NAMALWA (cell line): Measurements from ENCODE around the gene FBN1.

Experiments
- DNase-seq: peaks from one replicate; pipeline ENCODE4 v3.0.0-alpha.2; 2015; ENCODE audit warnings: low spot score

FBN1 gene

DNA sequence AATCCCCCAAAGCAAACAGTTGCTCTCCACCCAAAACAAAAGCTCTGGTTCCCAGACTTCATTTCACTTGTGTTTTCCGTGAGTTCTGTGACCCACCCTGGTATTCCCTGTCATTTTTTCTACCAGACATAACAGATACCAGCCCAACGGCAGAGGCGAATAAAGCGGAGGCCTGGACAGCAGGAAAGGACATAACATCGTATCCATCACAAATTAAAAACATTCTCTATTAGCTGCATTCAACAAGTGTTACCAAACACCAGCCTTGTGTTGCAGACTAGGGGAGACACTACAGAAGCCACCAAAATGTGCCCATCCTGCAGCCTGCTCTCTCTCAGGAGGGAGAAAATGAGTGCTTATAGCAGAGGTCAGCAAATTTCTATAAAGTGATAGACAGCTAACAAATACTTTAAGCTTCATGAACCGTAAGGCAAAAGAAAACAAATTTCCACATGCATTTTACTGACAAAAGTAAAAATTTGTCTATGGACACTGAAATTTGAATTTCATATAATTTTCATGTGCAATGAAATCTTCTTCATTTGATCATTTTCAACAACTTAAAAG, 7.1 kb upstream of the FBN1 start:
- DNase-seq = no peak

DNA sequence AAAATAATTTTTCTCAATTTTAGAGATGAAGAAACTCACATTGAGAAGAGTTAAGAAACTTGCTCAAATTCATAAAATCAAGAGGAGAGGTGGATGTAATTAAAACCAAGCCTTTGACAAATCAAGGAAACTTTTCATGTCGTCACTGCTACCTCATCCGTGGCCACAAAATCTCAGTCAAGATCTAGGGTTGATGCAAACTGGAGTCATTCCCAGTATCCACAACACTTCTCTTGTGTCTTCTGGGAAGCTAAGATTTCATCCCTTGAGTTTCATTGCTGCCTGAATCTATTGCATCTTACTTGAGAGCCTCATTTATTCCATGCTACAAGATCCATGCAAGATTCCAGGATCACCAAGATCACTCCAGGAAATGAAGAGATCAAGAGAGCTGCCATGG, 5.4 kb upstream of the FBN1 start:
- DNase-seq = no peak

DNA sequence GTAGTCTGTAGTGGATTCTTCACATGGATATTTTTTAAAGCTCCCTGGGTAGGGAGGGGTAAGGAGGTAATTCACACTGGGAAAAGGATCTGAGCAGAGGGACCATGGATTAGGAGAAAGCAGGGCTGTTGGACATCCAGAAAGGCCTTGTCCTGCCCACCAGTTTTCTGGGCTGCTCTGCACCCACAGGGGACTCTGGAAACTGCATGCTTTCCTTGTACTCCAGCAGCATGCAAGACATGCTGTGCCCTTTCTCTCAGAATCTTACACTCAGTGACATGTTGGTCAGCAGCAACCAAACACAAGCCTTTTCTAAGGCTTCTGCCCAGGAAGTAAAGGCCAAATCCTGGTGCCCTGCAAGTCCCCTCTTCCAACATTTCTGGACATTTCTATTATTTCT, 2.5 kb upstream of the FBN1 start:
- peak; percentile 12 for DNase-seq

DNA sequence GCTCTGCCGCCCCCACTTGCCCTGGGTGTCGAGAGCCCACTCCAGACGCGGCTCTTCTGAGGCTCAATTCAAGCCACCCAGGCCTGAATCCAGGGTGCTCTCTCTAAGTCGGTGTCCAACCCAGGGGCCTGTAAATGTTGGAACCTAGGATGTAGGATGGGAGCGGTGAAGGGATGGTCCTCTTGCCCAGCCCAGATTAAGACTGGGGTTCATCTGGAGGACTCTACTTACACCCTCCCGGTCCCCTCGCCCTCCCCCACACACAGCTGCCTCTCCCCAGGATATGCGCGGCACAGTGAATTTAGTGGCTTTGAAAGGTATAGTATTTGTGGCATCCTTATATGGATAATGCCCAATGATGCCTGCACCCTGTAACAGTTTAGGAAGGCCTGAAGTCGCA, 822 bp upstream of the FBN1 start:
- no peak for DNase-seq

DNA sequence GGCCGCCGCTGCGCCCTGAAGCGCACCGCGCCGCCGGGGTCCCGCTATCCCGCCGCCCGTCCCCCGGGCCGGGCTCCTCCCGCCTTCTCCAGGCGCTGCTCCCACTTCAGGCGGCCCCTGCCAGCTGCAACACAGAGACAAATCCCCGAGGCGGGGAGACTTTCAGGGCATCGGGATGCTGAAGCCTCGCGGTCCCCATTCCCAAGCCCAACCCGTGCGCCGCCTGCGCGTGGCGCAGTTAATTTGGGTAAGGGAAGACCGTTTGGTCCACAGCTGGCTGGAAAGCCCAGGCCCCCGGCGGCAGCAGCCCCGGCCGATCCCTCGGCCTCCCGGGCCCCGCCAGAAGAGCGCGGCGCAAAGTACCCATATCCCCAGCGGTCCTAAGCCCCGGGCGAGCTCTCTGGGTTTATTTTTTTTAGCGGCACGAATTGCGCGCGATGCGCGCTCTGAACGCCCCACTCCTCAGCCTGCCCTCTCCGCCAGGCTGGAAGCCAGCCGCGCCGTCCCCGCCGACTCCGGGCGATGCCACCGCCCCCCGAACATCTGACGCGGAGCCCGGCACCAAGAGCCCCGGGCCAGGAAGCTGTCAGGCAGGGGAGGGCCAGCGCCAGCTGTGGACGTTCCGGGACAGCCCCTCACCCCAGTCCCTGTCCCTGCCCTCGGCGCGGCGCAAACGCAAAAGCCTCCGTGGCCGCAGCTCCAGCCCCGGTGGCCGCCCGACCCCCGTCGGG, 517 bp downstream of the FBN1 start:
- peak; percentile 4 for DNase-seq

DNA sequence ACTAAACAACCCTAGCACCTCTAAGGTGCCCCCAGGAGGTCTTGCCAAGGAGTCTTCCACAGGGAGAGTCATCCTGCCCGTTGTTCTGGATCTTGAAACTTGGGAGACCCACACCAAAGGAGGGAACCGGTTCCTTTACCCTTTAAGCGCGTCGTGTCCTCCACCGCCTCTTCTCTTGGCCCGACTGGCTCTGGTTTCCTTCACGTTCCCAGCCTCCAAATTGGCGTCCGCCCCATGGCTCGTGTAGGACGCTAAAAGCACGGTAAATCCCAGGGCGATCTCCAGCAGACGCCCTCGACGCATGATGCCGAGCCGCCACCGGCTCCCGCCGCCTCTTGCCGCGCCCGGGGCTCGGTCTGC, 1.1 kb downstream of the FBN1 start:
- no peak for DNase-seq

DNA sequence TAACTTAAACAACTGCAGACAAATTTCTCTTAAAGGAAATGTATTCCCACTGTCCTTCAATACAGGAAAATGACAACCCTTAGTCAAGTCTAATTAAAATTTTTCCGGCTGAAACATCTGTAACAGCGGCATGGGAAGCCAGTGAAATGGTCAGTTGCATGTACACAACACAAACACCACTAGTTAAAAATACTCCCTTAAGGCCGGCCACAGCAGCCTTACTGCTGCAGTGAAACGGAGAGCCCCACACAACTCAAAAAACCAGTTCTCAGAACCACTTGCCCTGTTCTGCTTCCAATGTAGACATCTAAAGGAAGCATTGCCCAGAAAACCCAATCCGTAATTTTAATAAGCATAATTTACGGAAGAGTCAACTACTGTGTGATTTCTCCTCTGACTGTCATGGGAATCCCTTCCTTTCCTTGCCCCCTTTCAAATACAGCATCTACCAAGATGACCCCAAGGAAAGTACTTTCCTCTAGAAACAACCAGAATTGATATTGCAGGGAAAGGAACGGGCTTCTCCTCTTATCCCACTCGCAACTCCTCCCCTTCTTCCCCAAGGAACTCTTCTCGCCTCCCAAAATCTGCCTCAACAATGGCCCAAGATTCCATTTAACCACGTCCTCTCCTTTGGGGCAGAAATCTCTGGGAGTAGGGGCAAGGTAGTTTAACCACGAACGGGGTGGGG, 1.6 kb downstream of the FBN1 start:
- no peak for DNase-seq

DNA sequence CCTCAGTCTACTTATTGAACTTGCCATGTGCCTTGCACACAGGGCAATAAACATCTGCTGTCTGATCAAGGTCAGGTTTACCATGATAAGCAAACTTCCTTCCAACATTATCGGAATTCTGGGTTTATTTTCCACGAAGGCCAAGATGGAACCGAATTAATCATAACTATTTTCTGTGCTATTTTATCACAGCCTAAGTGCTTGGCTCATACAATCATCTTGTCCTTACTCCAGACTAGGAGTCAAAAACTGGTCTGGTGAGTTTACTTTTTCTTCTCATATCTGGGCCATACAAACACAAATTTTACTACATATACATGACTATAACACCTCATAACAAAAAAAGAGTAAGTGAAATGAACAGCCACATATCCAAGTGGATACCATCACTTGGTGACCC, 2.3 kb downstream of the FBN1 start:
- DNase-seq = no peak

DNA sequence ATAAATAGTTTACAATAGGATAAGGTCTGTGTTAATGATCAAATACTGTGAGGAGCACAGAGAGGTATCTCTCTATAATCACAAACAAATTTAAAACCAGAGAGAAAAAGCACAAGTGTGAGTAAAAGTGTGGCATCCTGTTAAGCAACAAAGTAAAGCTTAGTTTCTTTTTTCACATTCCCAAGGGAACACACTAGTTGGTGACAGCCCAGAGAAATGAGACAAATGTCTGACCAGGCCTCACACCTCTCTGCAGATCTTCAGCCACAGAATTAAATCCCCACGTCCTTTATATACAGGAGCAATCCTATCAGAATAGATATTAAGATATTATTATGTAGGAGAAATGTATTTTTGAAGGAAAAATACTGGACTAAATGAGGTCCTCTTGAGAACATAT, 2.7 kb downstream of the FBN1 start:
- no peak for DNase-seq

DNA sequence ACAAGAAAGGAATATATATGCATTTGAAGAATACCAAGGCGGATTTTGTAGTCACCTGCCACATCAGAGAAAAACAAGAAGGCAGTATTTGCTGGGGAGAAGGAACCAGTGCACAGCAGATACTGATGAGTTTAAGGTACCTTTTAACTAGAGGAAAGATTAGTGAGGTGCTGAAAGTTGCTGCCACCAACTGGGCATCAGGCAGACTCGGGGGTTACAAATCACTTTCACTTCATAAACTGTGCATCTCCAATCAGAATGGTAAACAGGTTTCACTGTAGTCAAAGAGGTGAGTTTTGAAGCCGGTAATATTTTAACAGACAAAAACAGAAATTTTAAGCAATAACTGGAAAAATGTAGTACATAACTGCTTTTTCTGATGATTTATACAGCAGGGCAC, 4.1 kb downstream of the FBN1 start:
- DNase-seq = peak; percentile 40

DNA sequence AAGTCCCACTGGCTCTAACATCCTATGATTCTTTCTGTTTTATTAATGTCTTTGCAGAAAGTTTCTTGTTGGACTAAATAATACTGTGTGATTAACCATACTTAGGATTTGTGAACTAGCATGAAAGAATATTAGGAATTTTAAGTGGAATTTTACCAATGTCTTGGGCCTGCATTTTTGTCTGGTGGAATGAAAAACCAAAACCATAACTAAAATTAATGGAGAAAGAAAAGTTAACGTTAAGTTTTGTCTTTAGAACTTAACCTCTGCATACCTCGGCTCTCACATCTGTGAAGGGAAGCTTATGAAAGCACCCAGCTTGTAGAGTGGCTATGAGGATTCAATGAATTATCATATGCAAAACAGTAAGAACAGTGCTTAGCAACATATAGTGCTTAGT, 6.5 kb downstream of the FBN1 start:
- no peak for DNase-seq

DNA sequence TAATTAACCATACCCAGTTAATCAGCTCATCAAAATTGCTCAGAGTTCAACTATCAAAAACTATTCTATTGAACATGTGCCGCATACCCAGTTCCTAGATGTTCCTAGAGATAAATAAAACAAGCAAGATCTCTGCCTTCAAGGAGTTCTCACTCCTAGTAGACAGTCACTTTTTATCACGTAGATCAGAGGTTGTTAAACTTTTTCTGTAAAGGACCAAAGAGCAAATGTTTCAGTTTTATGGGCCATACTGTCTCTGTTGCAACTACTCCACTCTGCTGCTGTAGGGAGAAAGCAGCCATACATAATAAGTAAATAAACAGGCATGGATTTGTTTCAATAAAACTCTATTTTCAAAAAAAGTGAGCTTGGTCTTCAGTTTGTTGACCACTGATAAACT, 7.9 kb downstream of the FBN1 start:
- no peak for DNase-seq

DNA sequence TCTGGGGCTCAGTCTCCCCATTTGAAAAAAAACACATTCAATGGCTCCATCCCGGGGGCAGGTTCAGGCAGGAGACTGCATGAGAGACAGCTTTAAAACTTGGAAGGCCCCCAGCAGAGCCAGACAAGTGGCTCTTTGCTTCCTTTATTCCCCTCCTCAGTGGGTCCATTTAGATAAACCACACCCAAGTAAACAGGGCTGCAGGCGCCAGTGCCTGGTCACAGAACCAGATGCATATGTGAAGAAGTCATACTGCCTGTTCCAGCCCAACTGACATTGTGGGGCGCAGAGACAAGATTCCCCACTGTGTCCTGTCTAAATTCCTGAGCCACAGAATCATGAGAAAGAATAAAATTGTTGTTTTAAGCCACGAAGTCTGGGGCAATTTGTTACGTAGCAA, 9.0 kb downstream of the FBN1 start:
- DNase-seq = no peak

DNA sequence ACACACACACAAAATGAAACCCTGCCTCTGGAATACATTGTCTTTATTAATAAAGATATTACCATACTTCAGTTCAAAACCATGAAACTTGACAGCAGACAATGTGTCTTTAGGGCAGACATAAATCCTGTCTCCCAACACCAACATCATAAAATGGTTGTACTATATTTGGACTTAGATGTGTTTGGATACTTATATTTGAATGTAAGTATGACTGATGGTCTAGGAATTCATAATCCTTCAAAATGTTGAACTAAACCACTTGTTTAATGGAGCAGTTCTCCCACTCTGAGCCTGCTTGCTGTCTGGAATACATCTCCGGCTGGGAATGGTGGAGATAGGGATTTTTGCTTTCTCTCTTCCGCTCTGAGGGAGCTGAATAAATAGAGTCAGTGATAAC, 10.6 kb downstream of the FBN1 start:
- DNase-seq = no peak

DNA sequence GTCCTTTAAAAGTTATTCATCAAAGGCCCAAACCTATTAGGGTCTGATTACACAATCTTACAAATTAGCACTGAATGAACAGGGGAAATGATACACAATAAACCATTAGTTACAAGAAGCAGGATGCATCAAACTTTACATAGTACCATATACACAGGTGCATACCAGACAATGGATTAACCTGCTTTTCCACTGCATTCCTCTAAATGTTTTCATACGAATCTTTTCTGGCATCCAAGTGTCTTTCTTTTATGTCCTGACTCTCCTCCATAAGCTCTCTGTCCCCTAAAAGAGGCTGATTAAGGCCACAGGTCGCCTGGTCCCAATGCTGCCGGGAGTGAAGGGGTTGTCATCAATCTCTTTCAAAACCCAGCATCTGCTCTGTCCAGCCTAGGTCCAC, 11.4 kb downstream of the FBN1 start:
- no peak for DNase-seq

DNA sequence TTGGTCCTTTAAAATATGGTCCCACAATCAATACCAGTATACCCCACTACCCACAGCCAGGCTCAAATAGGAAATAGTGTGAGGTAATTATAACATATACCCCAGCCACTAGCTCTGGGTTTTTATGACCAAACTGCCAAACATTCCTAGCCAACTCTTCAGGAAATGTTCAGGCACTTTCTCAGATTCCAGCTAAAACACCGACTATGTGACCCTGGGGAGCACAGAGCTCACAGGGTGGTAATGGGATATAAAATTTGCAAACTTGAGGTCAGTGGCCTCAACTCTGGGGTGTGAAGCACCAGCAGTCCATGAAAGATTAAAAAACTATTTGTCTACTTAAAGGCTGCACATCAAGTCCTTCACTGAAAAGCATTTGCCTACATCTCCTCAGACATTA, 12.9 kb downstream of the FBN1 start:
- no peak for DNase-seq

DNA sequence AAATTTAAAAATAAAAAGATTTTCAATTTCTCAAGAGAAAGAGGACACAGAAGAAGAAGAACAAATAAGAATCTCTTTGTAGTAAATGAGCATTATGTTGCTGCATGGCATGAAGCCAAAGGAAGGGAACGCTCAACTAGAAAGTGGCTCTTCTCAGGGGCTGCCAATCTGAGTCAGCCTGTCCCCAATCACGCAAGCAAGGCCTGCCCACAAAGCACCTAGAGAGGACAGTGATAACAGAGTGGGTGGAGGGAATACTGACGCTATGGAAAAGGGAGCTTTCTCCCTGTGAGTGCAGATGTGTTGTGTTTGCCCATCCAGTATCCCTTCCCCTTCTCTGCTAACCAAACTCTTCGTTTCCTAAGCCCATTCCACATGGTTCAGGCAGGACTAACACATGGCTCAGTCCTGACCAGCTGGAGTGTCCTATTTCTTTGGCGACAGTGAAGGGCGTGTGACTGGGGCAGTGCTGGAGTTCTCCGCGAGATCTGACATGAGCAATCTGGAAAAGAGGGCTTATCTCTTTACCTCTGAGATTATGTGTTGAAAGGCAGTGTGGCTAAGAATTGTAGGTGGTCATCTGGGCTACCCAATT, 14.2 kb downstream of the FBN1 start:
- DNase-seq = no peak

DNA sequence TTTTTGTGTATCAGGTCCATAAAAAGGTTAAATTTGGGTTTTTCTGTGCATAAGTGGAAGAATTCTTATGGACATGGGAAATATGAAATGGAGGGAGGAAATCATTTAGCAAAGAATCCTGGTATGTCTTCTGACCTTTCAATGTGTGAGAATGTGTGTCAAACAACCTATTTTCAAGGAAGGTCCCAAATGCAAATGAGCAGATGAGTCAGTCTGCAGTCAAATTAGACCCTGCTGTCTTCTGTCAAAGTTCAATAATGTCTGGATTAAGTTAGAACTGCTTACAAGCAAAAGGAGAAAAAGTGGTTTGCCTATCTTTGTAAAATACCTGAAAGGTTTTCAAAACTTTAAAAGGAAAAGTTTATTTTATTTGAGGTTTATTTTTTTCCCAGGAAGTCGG, 15.3 kb downstream of the FBN1 start:
- DNase-seq = no peak

DNA sequence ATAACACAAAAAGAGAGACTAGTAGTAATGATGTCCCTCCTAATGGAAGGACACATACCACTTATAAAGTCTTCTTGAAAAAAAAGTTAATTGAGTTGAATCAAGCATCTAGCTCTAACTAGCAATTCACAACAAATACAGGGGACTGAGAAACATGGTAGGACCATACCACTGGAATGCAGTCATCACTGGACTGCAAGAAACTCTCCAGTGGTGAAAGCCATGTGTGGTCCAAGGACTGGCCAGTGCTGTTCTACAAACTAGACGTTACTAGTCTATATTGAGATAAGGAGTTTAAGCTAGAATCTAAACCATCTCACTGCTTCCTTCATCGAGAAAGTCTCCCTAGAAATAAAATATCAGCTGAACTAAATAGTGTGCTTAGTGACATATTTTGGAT, 16.7 kb downstream of the FBN1 start:
- no peak for DNase-seq

DNA sequence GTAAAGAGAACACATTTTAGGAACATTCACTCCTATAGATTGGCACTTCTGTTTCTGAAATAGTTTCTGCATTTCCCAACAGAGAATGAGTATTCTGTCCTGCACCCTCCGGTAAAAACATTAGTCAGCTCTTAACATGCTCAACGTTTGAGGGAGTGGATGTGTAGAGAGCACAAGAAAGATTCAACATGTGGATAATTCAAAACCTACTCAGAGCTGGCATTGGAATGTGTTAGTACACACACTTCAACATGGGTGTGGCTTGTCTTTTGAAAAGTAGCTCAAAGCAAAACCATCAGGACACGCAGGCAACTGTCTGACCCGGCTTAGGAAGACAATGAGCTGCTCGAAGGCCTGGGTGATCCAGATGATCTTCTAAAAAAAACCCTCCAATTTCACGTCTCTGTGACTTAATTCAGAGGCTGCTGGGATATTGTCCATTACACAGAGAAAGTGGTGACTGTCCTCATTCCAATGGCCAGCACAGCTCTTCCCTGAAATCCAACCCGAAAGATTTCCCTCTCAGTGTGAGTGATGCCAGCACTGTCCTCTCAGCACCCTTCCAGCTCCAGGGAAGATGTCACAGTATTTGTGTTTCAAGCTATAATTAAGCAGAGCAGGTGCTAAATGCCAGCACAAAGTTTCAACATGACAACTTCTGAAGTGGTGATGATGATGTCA, 18.1 kb downstream of the FBN1 start:
- DNase-seq = no peak

DNA sequence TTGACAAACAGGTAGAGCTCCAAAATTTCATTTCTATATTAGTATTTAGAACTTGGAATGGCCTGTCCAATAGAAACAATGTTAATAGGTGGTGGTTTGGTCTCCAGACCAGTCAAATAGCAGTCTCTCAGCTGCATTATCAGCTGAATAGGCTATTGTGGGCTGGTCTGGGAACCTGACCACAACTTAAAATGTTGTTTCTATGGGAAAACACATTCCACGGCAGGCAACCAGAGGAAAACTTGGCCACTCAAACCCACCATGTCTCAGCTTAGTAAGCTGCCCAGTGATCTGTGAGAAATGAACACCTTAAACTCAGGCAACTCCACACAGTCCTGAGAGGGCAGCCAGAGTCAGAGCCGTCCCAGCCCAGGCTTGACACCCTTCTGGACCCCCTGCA, 20.4 kb downstream of the FBN1 start:
- DNase-seq = no peak

DNA sequence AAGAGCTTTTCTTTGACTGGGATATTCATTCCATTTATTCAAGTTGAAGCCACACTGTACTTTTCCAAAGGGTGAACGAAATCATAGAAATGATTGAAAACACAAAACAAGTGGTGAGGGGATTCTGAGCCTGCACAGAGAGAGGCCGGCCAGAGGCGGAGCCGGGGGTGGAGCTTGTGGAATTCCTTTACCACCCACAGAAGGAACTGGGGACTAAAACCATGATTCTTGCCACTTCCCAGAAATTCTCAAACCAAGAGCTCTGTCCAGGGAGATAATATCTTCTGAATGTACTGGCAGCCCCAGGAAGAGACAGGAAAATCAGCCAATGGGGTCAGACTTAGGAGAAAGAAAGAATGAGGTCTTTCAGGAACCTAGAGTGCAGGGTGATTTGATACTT, 20.8 kb downstream of the FBN1 start:
- DNase-seq = no peak

DNA sequence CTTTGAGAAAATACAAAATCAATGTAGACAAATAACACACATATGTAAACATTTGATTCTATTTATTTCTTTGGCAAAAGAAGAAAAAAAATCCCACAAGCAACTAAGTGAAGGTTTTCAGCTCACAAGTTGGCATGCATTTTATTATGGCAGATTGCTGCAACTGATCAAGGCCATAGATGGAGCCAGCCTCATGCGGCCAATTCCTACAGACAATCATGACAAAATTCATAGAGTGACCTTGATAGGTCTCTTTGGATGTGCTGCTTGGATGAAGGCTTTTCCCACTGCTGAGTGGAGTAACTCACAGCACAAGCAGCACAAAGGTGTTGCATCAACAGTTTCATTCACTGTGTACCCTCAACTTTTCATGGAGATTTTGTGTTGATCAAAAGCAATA, 22.1 kb downstream of the FBN1 start:
- DNase-seq = no peak
